Activated T-cell treated with anti-CD3 and anti-CD28 coated beads for 48 hours (primary cell): ENCODE results near the gene GRIP1.
A peak's percentile ranks its signal among the peaks of the same experiment; 100 is the strongest.
"Not testable (repeated sequence)": the region's sequence is repeated elsewhere in the genome, so short reads cannot be mapped to it uniquely, and the experiment has no call there.

Source experiments
- DNase-seq: peaks from one replicate; pipeline ENCODE4 v3.0.0-alpha.2; 2020; ENCODE audit warnings: low read depth

GRIP1 gene

DNA sequence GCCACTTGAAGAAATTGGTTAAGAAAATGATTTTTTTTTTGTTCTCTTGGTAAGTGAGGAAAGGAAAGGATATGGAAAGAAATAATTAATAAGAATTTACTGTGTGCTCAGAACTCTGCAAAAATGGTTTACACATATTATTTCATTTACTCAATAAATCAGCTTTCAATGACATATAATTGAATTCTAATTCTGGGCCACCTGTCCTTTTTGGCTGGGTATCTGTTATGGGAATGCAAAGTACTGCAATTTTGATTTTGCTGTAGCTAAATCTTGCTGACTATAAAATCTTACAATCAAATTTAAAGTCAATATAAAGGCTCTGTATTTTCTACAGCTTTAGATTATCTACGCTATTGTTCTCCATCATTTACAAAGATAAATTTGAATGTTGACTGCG, 147.1 kb downstream of the GRIP1 start:
- DNase-seq: no peak

DNA sequence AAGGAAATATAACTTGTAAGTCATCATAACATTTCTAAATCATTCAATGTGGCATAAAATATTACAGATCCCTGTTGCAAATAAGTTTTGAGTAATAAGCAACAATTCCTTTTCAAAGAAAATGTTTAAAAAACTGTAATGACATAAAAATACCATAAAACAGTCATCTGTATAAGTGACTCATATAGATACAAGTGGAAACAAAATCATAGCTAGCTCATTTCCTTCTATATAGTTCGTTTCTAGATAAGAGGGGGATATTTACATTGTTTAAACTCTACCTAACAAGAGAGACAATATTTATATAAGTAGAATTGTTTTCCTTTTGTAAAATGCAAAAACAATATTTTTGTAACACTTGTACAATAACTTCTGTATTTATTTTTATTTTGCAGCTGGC, 148.9 kb downstream of the GRIP1 start:
- DNase-seq: no peak

- DNase-seq: no peak
These were observed 162.3 kb downstream of the GRIP1 start for GRCh38 chr12:66516561-66516960.

DNA sequence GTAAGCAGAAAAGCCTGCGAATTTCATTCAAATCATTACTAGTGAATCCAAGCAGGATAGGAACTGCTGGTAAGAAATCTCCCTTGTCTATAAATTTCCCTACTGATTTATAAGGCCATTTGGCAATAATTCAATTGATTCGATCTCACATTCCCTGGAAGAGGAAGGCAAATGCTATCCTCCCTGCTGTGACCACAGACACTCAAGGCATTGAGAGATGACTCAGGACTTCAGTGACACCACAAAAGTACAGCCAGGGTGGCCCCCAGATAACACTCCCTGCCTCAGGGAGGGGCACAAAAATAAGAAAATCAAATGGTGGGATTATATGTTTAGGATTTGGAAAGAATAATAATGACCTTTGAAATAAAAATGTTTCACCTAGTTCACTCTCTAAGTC, 162.7 kb downstream of the GRIP1 start:
- no peak for DNase-seq

DNA sequence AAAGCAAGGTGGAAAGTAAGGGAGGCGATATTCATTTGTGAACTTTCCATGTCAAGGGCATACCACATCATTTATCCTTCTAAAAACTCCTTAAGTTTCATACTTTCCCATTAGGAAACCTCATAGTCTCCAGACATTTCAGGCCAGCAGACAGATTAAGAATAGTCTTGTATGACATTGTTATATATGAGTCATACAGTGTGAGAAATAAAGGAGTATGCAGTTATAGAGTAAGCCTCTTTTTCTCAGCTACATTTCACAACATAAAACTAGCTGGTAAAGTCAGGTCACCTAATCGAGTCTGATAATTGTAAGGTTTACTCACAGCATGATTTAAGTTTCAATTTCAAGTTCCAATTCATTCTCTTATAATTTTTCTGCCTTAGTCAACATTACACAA, 164.3 kb downstream of the GRIP1 start:
- no peak for DNase-seq

DNA sequence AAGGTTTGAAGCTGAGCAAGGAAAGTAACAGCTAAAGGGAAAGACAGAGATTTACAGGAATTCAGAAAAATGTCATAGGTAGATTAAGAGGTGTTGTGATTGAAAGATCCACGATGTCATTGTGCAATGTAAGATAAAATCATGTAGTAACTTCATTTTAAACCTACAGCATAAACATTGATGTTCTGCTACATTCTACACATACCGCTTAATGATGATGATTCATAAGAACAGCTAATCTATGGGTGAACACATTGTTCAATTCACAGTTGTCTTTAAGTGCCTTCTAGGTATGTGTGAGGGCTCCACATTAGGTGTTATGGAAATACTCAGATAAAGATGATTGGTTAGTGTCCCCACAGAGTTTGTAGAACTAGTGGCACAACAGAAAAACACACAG, 170.9 kb downstream of the GRIP1 start:
- no peak for DNase-seq

DNA sequence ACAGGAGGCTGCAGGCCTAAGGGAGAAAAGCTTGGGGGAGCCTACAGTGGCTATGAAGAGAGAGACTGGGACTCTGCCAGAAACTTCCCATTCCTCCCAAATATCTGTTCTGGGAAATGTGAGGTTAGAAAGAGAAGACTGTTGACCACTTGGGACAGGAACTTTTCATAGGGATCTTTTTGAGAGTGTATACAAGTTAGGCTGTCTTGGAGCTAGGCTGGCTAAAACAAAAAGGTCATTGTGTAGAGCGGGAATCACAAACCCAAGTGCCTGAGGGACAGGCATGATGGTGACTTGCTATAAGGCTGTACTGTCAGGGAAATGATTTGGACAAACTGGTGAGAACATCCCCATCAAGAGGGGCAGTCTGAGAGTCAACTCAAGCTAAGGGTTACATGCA, 175.1 kb downstream of the GRIP1 start:
- no peak for DNase-seq

DNA sequence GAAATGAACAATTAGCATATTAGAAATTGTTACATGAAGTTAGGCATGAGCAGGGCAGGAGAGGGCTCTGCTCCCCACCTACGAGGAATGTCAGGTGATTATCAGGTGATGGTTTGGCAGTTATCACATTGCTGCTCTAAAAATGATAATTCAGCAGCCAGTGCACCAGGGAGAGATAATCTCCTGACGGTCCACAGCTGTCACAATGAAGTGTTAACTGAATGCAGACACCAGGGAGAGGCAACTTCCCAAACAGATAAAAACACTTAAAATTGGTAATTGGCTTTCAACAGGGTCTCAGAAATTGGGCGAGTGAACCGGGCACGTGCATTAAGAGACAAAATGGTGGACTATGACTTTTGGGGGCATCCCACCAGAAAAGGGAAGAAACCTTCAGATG, 176.0 kb downstream of the GRIP1 start:
- no peak for DNase-seq

DNA sequence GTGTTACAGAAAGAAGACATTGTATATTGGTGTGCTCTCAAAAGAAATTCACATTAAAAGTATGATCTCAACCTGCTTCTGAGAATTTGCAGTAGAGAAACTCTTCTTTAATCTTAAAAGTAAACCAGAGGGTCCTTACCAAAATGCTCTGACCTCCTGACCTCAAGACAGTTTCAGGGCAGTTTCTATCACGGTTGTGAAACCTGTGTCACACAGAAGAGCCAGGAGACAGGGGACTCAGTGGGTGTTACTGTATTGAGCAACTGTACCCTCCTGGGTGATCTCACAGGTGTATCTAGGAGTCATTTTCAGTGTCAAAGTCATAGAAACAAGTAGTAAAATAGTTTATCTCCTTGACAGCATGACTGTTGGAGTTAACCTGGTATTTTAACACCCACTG, 178.0 kb downstream of the GRIP1 start:
- peak; percentile 2 for DNase-seq

DNA sequence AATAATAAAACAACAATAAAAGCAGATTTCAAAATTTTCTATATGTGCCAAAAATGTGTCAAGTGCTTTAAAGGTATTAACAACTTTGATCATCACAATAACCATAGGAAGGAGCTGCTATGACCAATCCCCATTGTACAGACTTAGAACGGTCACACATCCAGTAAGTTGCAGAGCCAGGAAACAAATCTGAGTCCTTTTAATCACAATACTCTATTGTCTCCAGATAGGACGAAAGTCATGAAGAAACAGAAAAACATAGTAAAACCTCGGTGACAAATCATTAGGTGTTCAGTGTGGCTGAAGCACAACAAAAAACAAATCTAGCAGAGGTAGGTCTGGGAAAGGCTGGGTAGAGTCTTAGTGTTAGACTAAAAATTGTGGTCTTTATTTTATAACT, 178.8 kb downstream of the GRIP1 start:
- DNase-seq: no peak

- no peak for DNase-seq
These were observed 179.9 kb downstream of the GRIP1 start for GRCh38 chr12:66499000-66499399.

DNA sequence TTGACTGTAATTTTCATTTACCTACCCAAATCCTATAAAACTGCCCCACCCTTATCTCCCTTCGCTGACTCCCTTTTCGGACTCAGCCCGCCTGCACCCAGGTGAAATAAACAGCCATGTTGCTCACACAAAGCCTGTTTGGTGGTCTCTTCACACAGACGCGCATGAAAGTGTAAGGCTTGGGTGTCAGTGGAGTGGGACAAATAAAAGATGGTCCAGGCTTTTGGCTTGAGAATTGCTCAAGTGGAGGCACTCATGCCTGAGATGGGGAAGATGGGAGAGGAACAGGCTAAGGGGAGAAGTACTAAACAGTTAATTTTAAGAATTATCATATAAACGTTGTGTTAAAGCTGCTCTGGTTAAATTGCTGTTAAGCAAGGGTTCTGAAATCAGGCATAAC, 180.8 kb downstream of the GRIP1 start:
- not testable (repeated sequence) for DNase-seq

DNA sequence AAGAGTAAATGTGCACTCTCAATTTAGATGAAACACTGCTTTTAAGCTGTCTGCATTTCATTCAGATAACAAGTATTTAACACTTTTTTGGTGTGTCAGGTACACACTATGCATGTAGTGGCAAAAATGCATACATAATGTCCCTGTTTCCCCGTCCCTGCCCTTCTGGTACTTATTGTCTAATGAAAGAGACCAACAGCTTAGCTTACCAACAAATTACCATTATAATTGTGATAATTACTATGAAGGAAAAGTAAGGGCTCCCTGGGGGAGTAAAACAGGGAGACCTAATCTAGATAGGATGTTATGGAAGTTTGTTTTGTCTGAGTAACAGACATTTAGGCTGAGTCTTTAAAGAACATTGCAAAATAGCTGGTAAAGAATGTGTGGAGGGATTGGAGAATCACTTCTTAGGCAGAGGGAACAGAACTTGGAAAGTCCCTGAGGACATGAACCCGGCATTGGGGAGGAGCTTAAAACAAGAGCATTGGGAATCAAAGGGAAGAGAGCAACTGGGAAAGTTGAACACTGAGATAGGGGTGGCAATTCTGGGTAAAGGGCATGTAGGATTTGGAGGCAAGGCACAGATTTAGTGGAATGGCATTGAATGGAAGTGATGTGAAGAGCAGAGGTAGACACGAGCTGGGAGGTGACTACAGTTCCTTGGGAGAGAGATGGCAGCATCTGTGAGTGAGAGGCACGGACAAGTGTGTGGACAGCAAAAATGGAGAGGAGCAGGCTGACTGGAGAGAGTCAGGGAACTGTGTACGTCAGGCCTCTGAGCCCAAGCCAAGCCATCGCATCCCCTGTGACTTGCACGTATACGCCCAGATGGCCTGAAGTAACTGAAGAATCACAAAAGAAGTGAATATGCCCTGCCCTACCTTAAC, 181.6 kb downstream of the GRIP1 start:
- DNase-seq: no peak

GRCh38 chr12:66496595-66496994, 182.3 kb downstream of the GRIP1 start:
- DNase-seq: no peak

DNA sequence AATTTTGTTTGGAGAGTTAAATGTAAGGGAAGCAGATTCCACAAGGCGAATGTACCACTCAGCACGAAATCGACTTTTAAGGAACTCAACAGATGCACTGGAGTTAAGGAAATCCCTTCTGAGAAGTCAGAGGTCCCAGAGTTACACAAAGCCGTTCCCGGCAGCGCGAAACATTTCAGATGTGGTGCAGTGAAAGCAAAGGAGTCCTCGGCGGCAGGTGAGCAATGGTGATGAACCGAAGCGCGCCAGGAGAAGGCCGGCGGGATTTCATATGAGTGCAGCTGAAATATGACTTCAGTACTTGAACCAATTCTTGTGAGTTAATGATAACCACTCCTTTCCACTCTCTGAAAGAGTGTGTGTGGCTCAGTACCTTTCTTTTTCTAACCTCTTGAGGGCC, 183.2 kb downstream of the GRIP1 start:
- no peak for DNase-seq

- no peak for DNase-seq
These were observed 185.1 kb downstream of the GRIP1 start for GRCh38 chr12:66493819-66494218.

DNA sequence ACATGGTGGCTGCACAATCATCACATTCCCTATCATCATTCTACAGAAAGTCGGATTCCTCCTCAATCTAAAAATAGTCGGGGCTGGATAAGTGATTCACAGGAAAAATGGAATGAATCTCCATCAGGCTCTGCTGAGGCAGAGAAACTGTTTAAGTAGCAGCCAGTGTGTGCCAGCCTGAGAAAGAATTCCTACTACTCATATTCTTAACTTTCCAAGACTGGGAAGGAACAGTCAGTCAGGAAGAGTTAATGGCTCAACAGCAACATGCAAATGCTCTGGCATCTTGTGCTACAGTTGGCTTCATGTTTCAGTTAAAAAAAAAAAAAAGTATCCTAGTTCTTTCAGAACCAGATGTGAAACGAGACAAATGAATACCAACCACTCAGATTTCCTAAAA, 187.0 kb downstream of the GRIP1 start:
- DNase-seq: no peak

GRCh38 chr12:66482351-66483203, 196.3 kb downstream of the GRIP1 start:
- DNase-seq: no peak

DNA sequence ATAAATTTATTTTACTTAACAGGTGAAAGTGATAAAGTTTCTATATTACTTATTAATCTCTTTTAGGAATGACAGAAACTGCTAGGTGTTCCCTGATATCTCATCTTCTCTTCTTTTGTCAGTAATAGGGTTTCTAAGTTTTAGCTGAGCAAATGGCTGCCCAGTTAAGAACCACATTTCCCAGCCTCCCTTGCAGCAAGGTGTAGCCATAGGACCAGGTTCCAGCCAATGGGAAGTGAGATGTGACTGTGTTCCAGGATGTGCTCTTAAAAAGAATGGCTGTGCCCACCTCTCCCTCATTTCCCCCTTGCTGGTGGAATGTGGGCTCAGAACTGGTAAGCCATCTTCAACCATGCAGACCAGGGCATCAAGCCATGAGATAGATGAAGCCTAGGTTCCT, 210.9 kb downstream of the GRIP1 start:
- no peak for DNase-seq

- DNase-seq: no peak
These were observed 217.5 kb downstream of the GRIP1 start for GRCh38 chr12:66461331-66461730.

DNA sequence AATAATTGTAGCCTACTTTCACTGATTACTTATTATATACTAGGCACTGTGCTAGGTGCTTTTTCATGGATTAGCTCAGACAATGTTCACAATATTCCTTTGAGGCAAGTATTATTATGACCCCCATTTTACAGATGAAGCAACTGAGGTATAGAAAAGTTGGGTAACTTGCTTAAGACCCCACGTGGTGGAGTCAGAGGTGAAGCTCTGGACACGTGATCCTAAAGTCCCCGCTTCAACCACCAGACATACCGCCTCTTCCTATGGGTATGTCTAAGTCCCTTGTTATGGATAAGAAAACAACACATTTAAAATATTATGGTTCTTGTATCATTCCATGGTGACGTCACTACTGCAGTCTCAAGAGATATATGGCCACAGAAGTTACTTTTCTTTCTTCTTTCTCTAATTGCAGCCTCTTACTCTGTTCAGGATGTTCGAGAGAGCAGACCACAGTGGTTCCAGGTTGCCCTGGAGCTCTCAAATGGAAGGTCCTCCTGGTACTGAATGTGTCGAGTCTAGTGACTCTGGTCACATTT, 218.9 kb downstream of the GRIP1 start:
- no peak for DNase-seq

GRCh38 chr12:66456612-66457011, 222.3 kb downstream of the GRIP1 start:
- DNase-seq: no peak

DNA sequence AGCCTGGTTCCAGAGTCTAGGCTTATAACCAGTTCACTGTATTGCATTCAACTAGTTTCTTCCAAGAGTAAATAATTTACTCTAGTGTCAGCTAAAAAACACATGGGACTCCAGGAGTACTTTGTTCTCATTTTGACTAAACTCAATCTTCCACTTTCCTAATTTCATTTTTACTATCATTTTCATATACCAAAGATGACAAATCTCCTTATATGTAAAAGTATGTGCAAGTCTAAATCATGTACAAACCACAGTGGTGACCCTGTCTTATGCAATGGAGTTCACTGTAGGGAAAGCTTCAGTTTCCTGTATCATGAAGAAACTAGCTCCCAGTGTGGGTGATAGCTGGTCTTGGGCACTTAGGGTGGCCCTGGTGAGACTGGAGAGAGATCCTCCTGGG, 225.0 kb downstream of the GRIP1 start:
- DNase-seq: no peak
